GM19324 (cell line): Measurements from ENCODE around the gene CISD3.

Experiments
- ATAC-seq: cut with Tn5 transposase; IDR thresholded peaks from one replicate; pipeline ENCODE4 v1.9.1; 2021; ENCODE audit warnings: mild to moderate bottlenecking, moderate library complexity; ENCODE audit not compliant: unreplicated experiment, low FRiP score

Gene CISD3

GRCh38 chr17:38706505-38707216, 23.5 kb upstream of the CISD3 start:
- no peak for ATAC-seq

- ATAC-seq = no peak
Measured at GRCh38 chr17:38707678-38708351, 22.3 kb upstream of the CISD3 start.

GRCh38 chr17:38709104-38709820, 20.9 kb upstream of the CISD3 start:
- no peak for ATAC-seq

GRCh38 chr17:38709864-38710603, 20.1 kb upstream of the CISD3 start:
- no peak for ATAC-seq

GRCh38 chr17:38710604-38710962, 19.6 kb upstream of the CISD3 start:
- no peak for ATAC-seq

- ATAC-seq = no peak
Measured at GRCh38 chr17:38710985-38711384, 19.2 kb upstream of the CISD3 start.

- ATAC-seq = no peak
Measured at GRCh38 chr17:38711792-38712571, 18.2 kb upstream of the CISD3 start.

GRCh38 chr17:38712593-38712992, 17.5 kb upstream of the CISD3 start:
- ATAC-seq = no peak

GRCh38 chr17:38713456-38714075, 16.6 kb upstream of the CISD3 start:
- no peak for ATAC-seq

GRCh38 chr17:38715216-38715943, 14.8 kb upstream of the CISD3 start:
- ATAC-seq = no peak

- ATAC-seq = no peak
Measured at GRCh38 chr17:38716368-38717005, 13.7 kb upstream of the CISD3 start.

GRCh38 chr17:38717139-38717745, 12.9 kb upstream of the CISD3 start:
- no peak for ATAC-seq

- ATAC-seq = no peak
Measured at GRCh38 chr17:38719289-38719942, 10.7 kb upstream of the CISD3 start.

- ATAC-seq = no peak
Measured at GRCh38 chr17:38719943-38720641, 10.0 kb upstream of the CISD3 start.

GRCh38 chr17:38720941-38721340, 9.2 kb upstream of the CISD3 start:
- no peak for ATAC-seq

- ATAC-seq = no peak
Measured at GRCh38 chr17:38721802-38722201, 8.3 kb upstream of the CISD3 start.

GRCh38 chr17:38724337-38724988, 5.7 kb upstream of the CISD3 start:
- no peak for ATAC-seq
